ENCODE data around the gene PQBP1.

Gene PQBP1

GRCh38 chrX:48923771-48924170, 26.0 kb downstream of the PQBP1 start:
- no peak for DNase-seq (ENCODE audit: low spot score)

- DNase-seq (ENCODE audit: low spot score), result no peak
Measured at GRCh38 chrX:48924270-48924669, 26.5 kb downstream of the PQBP1 start.

DNA sequence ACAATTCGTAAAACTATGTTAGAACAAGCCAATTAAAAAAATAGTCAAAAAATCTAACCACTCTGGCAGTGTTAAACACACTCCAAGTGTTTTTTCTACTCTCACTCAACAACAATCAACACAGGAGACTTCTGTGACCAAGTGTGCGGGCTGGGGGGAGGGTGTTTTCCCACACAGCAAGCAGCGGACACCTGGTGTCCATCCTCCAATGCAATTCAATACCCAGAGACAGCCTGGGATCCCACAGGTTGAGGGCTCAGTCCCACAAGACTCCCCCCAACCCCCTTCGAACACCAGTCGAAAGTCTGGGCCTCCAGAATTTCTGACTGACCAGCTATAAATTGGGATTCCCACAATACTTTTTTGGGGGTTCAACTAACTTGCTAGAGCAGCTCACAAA, 29.4 kb downstream of the PQBP1 start:
- no peak for DNase-seq (ENCODE audit: low spot score)

- DNase-seq (ENCODE audit: low spot score), result no peak
Measured at GRCh38 chrX:48927736-48928382, 30.1 kb downstream of the PQBP1 start.

- no peak for DNase-seq (ENCODE audit: low spot score)
Measured at GRCh38 chrX:48933757-48934156, 36.0 kb downstream of the PQBP1 start.

DNA sequence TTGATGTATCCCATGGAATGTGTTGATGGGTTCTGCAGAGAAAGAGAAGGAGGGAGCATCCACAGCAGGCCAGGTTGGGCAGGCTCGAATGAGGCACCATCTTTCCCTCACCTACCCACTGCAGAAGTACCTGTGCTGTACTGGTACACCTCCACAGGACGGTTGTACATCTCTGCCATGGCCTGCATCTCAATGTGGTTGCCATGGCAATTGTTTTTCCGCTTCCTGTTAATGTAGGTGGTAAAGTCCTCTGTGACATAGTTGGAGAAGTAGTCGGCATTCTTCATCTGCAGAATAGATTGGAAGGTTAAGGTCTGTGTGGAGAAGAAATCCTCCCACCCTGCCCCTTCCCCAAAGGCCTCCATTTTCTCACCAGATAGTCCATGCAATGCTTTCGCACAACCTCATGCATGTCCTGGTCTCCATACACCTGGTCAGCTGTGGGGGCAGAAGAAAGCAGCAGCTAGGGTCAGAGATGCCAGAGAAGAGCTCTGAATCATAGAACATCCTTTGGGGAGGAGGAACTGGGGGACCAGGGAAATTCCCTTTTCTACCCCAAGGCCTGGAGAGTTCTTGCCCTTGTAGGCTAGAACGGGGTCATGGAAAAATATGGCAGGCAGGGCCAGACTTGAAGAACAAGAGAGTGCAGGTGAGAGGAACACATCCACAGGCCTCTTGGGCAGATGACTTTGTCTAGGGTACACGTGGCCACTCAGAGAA, 37.0 kb downstream of the PQBP1 start:
- no peak for DNase-seq (ENCODE audit: low spot score)

DNA sequence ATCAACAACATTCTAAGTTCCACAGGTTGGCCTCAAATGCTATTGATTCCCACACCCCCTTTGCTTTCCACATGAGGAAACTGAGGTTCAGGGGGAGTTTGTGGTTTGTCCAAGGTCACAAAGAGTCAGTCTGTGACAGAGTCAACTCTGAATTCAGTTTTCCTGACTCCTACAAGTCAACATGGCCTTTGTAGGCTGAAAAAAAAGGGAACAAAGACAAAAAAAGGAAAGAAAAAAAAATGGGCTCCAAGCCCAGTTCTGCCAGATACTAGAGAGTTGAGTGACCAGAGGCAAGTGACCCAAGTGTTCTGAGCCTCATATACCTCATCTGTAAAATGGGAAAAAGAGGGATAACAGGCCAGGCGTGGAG, 37.6 kb downstream of the PQBP1 start:
- no peak for DNase-seq (ENCODE audit: low spot score)

DNA sequence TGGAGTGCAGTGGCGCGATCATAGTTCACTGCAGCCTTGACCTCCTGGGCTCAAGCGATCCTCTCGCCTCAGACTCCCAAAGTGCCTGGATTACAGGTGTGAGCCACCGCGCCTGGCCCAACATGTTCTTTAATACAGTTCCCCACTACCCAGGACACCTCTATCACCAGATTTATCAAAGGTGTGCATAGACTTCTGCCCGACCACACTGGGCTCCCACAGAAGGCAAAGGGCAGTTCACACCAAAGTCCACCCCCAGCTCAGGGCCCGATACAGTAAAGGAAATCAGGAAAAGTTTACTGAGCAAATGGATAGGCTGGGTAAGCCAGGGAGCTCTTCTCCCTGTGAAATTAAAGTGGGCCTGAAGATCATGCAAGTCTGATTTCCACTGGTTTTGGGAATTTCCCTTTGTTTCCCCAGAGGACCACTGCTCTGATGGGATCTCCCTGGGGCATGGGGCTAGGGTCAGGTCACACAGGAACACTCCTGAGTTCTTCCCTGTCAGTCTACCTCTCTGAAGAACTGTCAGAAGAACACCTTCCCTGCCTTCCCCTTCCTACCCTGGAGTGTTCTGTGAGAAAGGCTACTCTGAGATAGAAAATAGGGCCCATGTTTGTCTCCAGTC, 38.8 kb downstream of the PQBP1 start:
- DNase-seq (ENCODE audit: low spot score), result no peak

- no peak for DNase-seq (ENCODE audit: low spot score)
Measured at GRCh38 chrX:48937054-48937907, 39.6 kb downstream of the PQBP1 start.

DNA sequence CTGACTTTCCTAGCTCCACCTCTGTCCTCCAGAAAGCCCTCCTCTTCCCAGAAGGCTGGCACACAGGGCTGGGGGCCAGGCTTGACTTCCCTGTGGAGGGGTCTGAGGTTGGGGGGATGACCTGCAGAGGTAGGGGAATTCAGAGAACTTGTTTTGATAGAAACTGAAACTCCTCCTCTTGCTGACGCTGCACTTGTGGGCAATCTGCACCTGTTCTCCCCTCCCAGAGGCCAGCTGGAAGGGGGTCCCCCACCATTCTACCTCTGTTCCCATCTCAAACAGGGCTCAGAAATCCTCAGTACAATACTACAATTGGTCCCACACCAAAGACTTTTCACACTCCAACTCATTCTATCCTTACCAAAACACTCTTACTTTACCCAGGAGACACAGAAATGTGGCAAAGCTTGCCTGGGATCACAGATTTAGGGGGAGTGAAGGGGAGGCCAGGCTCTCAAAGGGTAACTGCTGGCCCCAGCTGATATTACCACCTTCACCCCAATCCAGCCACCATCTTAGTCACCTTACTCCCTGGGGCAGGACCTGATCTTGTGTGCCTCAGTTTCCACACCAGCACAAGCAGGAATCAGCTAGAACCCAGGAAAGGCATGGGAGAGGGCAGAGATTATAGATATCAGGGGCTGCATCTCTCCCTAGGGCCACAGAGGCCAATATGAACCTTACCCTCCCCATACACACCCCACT, 41.1 kb downstream of the PQBP1 start:
- no peak for DNase-seq (ENCODE audit: low spot score)

GRCh38 chrX:48939524-48940228, 41.9 kb downstream of the PQBP1 start:
- no peak for DNase-seq (ENCODE audit: low spot score)

GRCh38 chrX:48940404-48940955, 42.8 kb downstream of the PQBP1 start:
- no peak for DNase-seq (ENCODE audit: low spot score)

- DNase-seq (ENCODE audit: low spot score), result no peak
Measured at GRCh38 chrX:48942895-48943294, 45.2 kb downstream of the PQBP1 start.

- DNase-seq (ENCODE audit: low spot score), result peak; percentile 55
Measured at GRCh38 chrX:48945517-48946348, 48.0 kb downstream of the PQBP1 start.

DNA sequence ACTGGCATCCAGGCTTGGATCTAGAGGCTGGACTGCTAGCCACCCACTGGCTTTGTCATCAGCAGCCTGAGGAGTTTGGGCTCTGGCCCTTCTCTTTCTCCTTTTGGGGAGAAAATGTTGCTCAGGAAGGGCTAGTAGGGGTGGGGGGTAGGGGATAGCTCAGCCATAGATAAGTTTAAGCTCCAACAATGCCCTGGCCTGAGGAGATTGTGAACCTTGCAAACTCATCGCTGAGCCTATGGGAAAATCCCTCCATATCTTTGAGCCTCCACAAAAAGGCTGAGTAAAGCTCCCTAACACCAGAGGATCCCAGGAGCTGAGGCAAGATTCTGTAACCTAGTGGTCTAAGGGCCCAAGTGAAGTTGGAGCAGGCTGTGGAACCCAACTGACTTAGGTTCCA, 50.9 kb downstream of the PQBP1 start:
- DNase-seq (ENCODE audit: low spot score), result no peak

Measured in HuH-7.5 (cell line).